Uterus (tissue), 4 donors: ENCODE results near the gene EPB41L1. TPM values are rescaled to one million over a fixed set of nuclear protein-coding genes. Genes with fewer than 3 reads are reported as not detected.

Source experiments
- DNase-seq, 2 donors: peaks; one replicate each; pipeline ENCODE4 v3.0.0-alpha.2; 2019 to 2020
- H3K27ac ChIP-seq, 2 donors: fragments of 200-600 bp; sonication (generic); 1 replicate in 1 of 2; 2 replicates in 1 of 2; pipeline ENCODE4 v1.5.1; 2016 to 2018
- H3K27me3 ChIP-seq, 2 donors: fragments of 200-600 bp; sonication (generic); one replicate each; pipeline ENCODE4 v1.5.1; 2018 to 2019; ENCODE audit warnings: control low read depth in 1 of 2
- H3K36me3 ChIP-seq, 2 donors: fragments of 200-600 bp; sonication (generic); one replicate each; pipeline ENCODE4 v1.5.1; 2019; ENCODE audit warnings: control low read depth in 1 of 2
- H3K4me1 ChIP-seq, 2 donors: fragments of 200-600 bp; sonication (generic); one replicate each; pipeline ENCODE4 v1.5.1; 2018 to 2019; ENCODE audit warnings: control low read depth in 1 of 2
- H3K4me3 ChIP-seq, 2 donors: fragments of 200-600 bp; sonication (generic); 1 replicate in 1 of 2; 2 replicates in 1 of 2; pipeline ENCODE4 v1.5.1; 2018 to 2019; ENCODE audit warnings: mild to moderate bottlenecking in 1 of 2
- H3K9me3 ChIP-seq, 2 donors: fragments of 200-600 bp; sonication (generic); one replicate each; pipeline ENCODE4 v1.5.1; 2019; ENCODE audit warnings: control low read depth in 1 of 2
- POLR2A ChIP-seq, 2 donors: fragments of 450-650 bp; IDR thresholded peaks; one replicate each; pipeline ENCODE4 v1.6.1; 2016; ENCODE audit warnings: antibody characterized with exemption in 2 of 2, mild to moderate bottlenecking in 1 of 2, moderate library complexity in 1 of 2
- intact Hi-C: fragments of 100-400 bp; cut with DNase I; formaldehyde crosslinking; loops from one replicate; pipeline ENCODE4 v1.15.1; 2023; ENCODE audit warnings: low total_unique reads
- total RNA-seq, 4 donors: library from RNA; depleted of rRNA in 3 of 4; stranded (reverse); fragments of >200 nt in 3 of 4; gene quantifications; one replicate each; pipeline versions ENCODE4 v1.1.0 to v1.2.4, GENCODE V29; 2014 to 2023
- TF ChIP-seq, protein P1 (sequence below), 4 experiments: fragments of 200-600 bp in 2 of 4; fragments of 450-650 bp in 2 of 4; sonication (generic) in 2 of 4; IDR thresholded peaks; one replicate each; pipeline ENCODE4 v1.5.1; 2016 to 2019; ENCODE audit warnings: antibody characterized with exemption in 4 of 4, mild to moderate bottlenecking in 2 of 4, moderate library complexity in 1 of 4
- donor health status: DM: yes; HTN: yes; CAD: no.

The EPB41L1 gene
- total RNA-seq, 4 donors from 2014 or later: 4.9 to 69.2 (median 33.2) TPM

DNA sequence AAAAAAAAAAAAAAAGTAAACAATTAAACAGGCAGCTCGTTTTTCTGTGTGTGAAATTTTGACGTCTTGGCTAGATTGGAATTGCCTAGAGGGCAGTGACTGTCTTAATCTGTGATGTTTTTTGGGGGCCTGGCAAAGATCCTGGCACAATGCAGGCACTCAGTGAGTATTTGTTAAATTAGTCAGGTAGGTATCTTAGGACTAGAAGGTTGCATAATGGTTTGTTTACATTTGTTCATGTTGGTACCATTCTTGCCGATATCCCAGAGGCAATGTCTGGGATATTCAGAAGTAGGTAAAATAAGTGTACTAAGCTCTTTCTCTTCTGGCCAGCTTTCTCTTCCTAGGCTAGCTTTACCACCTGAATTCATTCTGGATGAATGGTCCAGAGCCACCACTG, 84.2 kb downstream of the EPB41L1 start:
- intact Hi-C loops: no loop called here
- no peak for DNase-seq
- TF ChIP-seq, protein P1, sequence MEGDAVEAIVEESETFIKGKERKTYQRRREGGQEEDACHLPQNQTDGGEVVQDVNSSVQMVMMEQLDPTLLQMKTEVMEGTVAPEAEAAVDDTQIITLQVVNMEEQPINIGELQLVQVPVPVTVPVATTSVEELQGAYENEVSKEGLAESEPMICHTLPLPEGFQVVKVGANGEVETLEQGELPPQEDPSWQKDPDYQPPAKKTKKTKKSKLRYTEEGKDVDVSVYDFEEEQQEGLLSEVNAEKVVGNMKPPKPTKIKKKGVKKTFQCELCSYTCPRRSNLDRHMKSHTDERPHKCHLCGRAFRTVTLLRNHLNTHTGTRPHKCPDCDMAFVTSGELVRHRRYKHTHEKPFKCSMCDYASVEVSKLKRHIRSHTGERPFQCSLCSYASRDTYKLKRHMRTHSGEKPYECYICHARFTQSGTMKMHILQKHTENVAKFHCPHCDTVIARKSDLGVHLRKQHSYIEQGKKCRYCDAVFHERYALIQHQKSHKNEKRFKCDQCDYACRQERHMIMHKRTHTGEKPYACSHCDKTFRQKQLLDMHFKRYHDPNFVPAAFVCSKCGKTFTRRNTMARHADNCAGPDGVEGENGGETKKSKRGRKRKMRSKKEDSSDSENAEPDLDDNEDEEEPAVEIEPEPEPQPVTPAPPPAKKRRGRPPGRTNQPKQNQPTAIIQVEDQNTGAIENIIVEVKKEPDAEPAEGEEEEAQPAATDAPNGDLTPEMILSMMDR (IDR thresholded peaks at IDR 0.05): no peak
- TF ChIP-seq POLR2A (IDR thresholded peaks at IDR 0.05): no peak
- H3K27ac ChIP-seq: no peak overlapping the region
- no peaks in the 10 kb centered on the region for H3K27me3 ChIP-seq
- no peaks in the 10 kb centered on the region for H3K9me3 ChIP-seq
- H3K36me3 ChIP-seq: no peaks in the 10 kb centered on the region
- peaks cover 4 to 5% of the 10 kb centered on the region in 2 donors for H3K4me1 ChIP-seq
- no peak overlapping the region for H3K4me3 ChIP-seq

DNA sequence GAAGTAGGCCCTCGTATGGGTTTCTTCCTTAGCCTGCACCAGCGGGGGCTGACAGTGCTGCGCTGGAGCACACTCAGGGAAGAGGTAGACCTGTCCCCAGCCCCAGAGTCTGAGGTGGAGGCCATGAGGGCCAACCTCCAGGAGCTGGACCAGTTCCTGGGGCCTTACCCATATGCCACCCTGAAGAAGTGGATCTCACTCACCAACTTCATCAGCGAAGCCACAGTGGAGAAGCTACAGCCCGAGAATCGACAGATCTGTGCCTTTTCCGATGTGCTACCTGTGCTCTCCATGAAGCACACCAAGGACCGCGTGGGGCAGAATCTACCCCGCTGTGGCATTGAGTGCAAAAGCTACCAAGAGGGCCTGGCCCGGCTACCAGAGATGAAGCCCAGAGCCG, 85.5 kb downstream of the EPB41L1 start:
- DNase-seq: no peak
- intact Hi-C loops: no loop called here
- Histone ChIP-seq H3K27ac (no peak overlapping the region), H3K4me3 (no peak overlapping the region), H3K36me3 (no peaks in the 10 kb centered on the region), H3K27me3 (no peaks in the 10 kb centered on the region), H3K9me3 (no peaks in the 10 kb centered on the region), H3K4me1 (peaks cover 4 to 5% of the 10 kb centered on the region in 2 donors)
- TF ChIP-seq POLR2A (IDR thresholded peaks at IDR 0.05): no peak

DNA sequence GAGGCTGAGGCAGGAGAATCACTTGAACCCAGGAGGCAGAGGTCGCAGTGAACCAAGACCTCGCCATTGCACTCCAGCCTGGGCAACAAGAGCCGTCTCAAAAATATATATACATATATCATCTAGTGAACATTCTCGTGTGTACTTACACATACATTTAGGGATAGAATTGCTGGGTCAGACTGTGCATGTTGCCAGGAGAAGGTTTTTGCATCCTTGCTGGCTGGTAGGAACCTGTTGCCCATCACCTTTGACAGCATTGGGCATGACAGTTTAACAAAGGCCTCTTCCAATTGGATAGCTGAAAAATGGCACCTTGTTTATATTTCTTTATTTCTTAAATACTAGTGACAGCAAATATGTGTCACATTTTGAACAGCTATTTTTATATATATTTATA, 87.1 kb downstream of the EPB41L1 start:
- intact Hi-C loops: no loop called here
- TF ChIP-seq, protein P1 (IDR thresholded peaks at IDR 0.05): no peak
- TF ChIP-seq POLR2A (IDR thresholded peaks at IDR 0.05): no peak
- Histone ChIP-seq H3K27me3 (no peaks in the 10 kb centered on the region), H3K4me3 (no peak overlapping the region), H3K36me3 (no peaks in the 10 kb centered on the region), H3K9me3 (no peaks in the 10 kb centered on the region), H3K27ac (no peak overlapping the region), H3K4me1 (peaks cover 0 to 5% of the 10 kb centered on the region in 2 donors)
- no peak for DNase-seq

DNA sequence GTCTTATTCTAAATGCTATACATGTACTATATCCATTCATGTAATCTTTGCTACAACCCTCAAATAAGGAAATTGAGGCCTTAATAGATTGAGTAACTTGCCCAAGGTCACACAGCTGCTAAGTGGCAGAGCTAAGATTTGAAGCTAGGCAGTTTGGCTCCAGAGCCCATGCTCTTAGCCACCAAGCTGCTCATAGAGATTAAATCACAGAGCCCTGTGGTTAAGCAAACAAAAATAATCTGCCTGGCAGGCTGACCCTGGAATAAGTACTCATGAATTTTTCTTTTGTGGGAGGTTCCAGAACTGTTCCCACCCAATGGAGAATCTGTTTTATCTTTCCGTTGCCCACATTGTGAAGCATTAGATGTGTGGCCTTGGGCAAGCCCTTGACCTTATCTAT, 89.2 kb downstream of the EPB41L1 start:
- no peak for DNase-seq
- Histone ChIP-seq H3K4me1 (no peaks in the 10 kb centered on the region), H3K9me3 (no peaks in the 10 kb centered on the region), H3K36me3 (no peaks in the 10 kb centered on the region), H3K27me3 (no peaks in the 10 kb centered on the region), H3K4me3 (no peak overlapping the region), H3K27ac (no peak overlapping the region)
- no peak for TF ChIP-seq POLR2A (IDR thresholded peaks at IDR 0.05)
- TF ChIP-seq, protein P1 (IDR thresholded peaks at IDR 0.05): no peak
- intact Hi-C loops: no loop called here

DNA sequence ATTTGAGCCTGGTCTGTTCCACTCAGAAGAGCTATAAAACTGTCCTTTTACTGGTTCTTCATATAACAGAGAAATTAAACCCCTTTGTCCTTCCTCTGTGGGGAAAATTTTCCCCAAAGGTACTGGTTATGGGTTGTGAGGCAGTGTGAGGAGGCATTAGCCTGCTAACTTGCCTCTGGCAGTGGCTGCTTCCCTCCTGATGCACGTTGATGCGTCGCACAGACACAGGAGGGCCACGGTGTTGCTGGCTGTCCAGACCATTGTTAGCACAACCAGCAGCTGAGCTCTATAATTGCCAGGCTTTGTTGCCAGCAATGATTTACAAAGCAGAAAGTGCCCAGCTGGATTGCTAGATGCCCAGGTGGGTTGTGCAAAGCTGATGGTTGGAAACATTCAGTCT, 91.9 kb downstream of the EPB41L1 start:
- Histone ChIP-seq H3K27ac (no peak overlapping the region), H3K36me3 (no peaks in the 10 kb centered on the region), H3K4me1 (no peaks in the 10 kb centered on the region), H3K4me3 (no peak overlapping the region), H3K27me3 (no peaks in the 10 kb centered on the region), H3K9me3 (no peaks in the 10 kb centered on the region)
- DNase-seq: no peak
- intact Hi-C loops: no loop called here
- TF ChIP-seq POLR2A (IDR thresholded peaks at IDR 0.05): no peak
- TF ChIP-seq, protein P1 (IDR thresholded peaks at IDR 0.05): no peak

DNA sequence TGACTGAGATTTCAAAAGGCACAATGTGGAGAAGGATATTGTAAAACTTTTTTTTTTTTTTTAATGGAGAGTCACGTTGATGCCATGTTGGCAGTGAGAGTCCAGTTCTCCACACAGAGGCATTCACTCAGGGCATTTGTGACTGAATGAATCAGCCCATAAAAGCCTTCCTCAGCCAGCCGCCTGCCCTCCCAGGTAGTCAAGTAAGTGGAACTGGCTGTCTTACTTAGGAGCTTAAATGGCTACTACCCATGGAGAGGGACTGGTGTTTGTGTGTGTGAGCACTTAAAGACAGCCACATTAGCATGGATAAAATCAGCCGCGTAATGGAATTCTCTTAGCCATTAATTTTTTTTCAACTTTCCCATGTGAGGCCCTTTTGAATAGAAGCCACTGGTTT, 94.3 kb downstream of the EPB41L1 start:
- H3K27me3 ChIP-seq: no peaks in the 10 kb centered on the region
- H3K9me3 ChIP-seq: no peaks in the 10 kb centered on the region
- no peak overlapping the region for H3K27ac ChIP-seq
- no peak for TF ChIP-seq POLR2A (IDR thresholded peaks at IDR 0.05)
- TF ChIP-seq, protein P1 (IDR thresholded peaks at IDR 0.05): no peak
- no peaks in the 10 kb centered on the region for H3K36me3 ChIP-seq
- intact Hi-C loops: no loop called here
- H3K4me1 ChIP-seq: no peaks in the 10 kb centered on the region
- H3K4me3 ChIP-seq: no peak overlapping the region
- no peak for DNase-seq
